ENCODE measurements around the gene ERCC8. TPM values are rescaled to one million over a fixed set of nuclear protein-coding genes. Genes with fewer than 3 reads are reported as not detected.

Gene ERCC8
- total RNA-seq, 1 donor from 2014 or later = 15.3 TPM

GRCh38 chr5:60958088-60958487, 13.2 kb upstream of the ERCC8 start:
- TF ChIP-seq CTCF (IDR thresholded peaks at IDR 0.05; ENCODE audit: unreplicated experiment) = no peak
- no peaks in the 10 kb centered on the region for H3K4me1 Mint-ChIP-seq (ENCODE audit: unreplicated experiment)
- no peaks in the 10 kb centered on the region for H3K27me3 Mint-ChIP-seq (ENCODE audit: unreplicated experiment)
- no peak overlapping the region for H3K4me3 Mint-ChIP-seq (ENCODE audit: unreplicated experiment)
- H3K9me3 Mint-ChIP-seq (ENCODE audit: unreplicated experiment) = no peaks in the 10 kb centered on the region
- DNase-seq (ENCODE audit: low spot score) = no peak
- no peak overlapping the region for H3K27ac Mint-ChIP-seq (ENCODE audit: unreplicated experiment)
- no peaks in the 10 kb centered on the region for H3K36me3 Mint-ChIP-seq (ENCODE audit: low read depth, unreplicated experiment)

- DNase-seq (ENCODE audit: low spot score) = no peak
- H3K27ac Mint-ChIP-seq (ENCODE audit: unreplicated experiment) = no peak overlapping the region
- H3K9me3 Mint-ChIP-seq (ENCODE audit: unreplicated experiment) = no peaks in the 10 kb centered on the region
- H3K4me3 Mint-ChIP-seq (ENCODE audit: unreplicated experiment) = no peak overlapping the region
- H3K36me3 Mint-ChIP-seq (ENCODE audit: low read depth, unreplicated experiment) = no peaks in the 10 kb centered on the region
- no peaks in the 10 kb centered on the region for H3K27me3 Mint-ChIP-seq (ENCODE audit: unreplicated experiment)
- no peaks in the 10 kb centered on the region for H3K4me1 Mint-ChIP-seq (ENCODE audit: unreplicated experiment)
- TF ChIP-seq CTCF (IDR thresholded peaks at IDR 0.05; ENCODE audit: unreplicated experiment) = no peak
Measured at GRCh38 chr5:60955239-60955638, 10.4 kb upstream of the ERCC8 start.

DNA sequence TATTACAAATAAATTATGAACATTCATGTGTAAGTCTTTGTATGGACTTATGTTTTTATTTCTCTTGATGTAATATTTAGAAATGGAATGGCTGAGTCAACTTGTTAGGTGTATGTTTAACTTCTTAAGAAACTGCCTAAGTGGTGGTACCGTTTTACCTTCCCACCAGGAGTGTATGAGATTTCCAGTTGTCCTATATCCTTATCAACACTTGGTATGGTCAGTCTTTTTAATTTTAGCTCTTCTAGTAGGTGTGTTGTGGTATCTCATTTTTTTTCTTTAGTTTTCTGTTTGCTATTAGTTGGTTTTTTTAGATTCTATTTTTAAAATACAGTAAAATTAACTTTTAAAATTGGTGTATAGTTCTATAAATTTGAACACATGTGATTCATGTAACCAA, 3.9 kb upstream of the ERCC8 start:
- peaks cover 3% of the 10 kb centered on the region for H3K27me3 Mint-ChIP-seq (ENCODE audit: unreplicated experiment)
- H3K4me3 Mint-ChIP-seq (ENCODE audit: unreplicated experiment) = no peak overlapping the region
- no peak for DNase-seq (ENCODE audit: low spot score)
- H3K9me3 Mint-ChIP-seq (ENCODE audit: unreplicated experiment) = no peaks in the 10 kb centered on the region
- no peak for TF ChIP-seq CTCF (IDR thresholded peaks at IDR 0.05; ENCODE audit: unreplicated experiment)
- no peak overlapping the region for H3K27ac Mint-ChIP-seq (ENCODE audit: unreplicated experiment)
- no peaks in the 10 kb centered on the region for H3K36me3 Mint-ChIP-seq (ENCODE audit: low read depth, unreplicated experiment)
- no peaks in the 10 kb centered on the region for H3K4me1 Mint-ChIP-seq (ENCODE audit: unreplicated experiment)

GRCh38 chr5:60945813-60946187, 930 bp upstream of the ERCC8 start:
- Mint-ChIP-seq H3K4me1 (ENCODE audit: unreplicated experiment) (no peaks in the 10 kb centered on the region), H3K36me3 (ENCODE audit: low read depth, unreplicated experiment) (no peaks in the 10 kb centered on the region), H3K27me3 (ENCODE audit: unreplicated experiment) (peaks cover 3% of the 10 kb centered on the region), H3K4me3 (ENCODE audit: unreplicated experiment) (no peak overlapping the region), H3K27ac (ENCODE audit: unreplicated experiment) (no peak overlapping the region), H3K9me3 (ENCODE audit: unreplicated experiment) (no peaks in the 10 kb centered on the region)
- TF ChIP-seq CTCF (IDR thresholded peaks at IDR 0.05; ENCODE audit: unreplicated experiment) = no peak
- DNase-seq (ENCODE audit: low spot score) = no peak

DNA sequence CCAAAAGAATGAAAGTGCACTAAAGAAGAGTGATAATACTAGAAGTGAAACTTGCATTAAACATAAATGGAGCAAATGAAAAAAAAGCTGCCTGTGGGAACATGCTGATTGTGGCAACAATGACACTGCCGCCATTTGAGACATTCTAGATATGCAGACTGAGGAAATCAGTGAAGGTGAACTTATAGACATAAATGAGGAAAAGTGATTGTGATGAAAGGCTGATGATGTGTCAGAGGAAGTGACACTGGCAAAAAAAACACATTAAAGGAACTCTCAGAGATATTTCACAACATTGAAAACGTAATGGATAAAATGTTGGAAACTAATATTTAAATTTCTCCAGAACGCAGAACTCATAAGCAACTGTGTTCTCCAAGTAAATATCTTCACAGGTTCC, 1.2 kb downstream of the ERCC8 start:
- Mint-ChIP-seq H3K27ac (ENCODE audit: unreplicated experiment) (no peak overlapping the region), H3K4me1 (ENCODE audit: unreplicated experiment) (no peaks in the 10 kb centered on the region), H3K27me3 (ENCODE audit: unreplicated experiment) (peaks cover 3% of the 10 kb centered on the region), H3K4me3 (ENCODE audit: unreplicated experiment) (no peak overlapping the region), H3K9me3 (ENCODE audit: unreplicated experiment) (no peaks in the 10 kb centered on the region), H3K36me3 (ENCODE audit: low read depth, unreplicated experiment) (no peaks in the 10 kb centered on the region)
- DNase-seq (ENCODE audit: low spot score) = no peak
- TF ChIP-seq CTCF (IDR thresholded peaks at IDR 0.05; ENCODE audit: unreplicated experiment) = no peak

Data from endothelial cell (in vitro differentiated cells).